CD4-positive, alpha-beta T cell treated with Interleukin-15 for 4 hours (primary cell): ENCODE measurements around the gene TLK2.
"Not testable (repeated sequence)": the region's sequence is repeated elsewhere in the genome, so short reads cannot be mapped to it uniquely, and the experiment has no call there.

Source experiments
- DNase-seq: peaks from one replicate; pipeline ENCODE4 v3.0.0-alpha.2; 2020; ENCODE audit warnings: low spot score

Gene TLK2

DNA sequence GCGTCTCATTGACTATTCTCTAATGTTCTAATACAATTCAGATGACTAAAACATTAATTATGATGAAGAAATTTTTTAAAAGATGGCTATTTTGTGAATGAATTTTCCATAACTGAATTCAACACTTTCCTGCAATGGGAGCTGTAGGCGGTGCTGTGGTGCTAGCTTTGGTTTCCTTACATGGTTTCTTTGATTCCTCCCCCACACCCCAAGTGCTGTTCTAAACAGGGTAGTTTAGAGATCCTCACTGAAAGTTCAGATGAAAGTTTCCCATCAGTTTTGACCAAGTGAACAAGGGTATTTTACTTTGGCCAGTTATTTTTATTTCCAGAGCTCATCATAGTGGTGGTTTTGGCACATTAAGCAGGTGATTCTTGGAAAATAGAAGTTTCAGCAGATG is 122.8 kb downstream of the TLK2 start:
- no peak for DNase-seq

DNA sequence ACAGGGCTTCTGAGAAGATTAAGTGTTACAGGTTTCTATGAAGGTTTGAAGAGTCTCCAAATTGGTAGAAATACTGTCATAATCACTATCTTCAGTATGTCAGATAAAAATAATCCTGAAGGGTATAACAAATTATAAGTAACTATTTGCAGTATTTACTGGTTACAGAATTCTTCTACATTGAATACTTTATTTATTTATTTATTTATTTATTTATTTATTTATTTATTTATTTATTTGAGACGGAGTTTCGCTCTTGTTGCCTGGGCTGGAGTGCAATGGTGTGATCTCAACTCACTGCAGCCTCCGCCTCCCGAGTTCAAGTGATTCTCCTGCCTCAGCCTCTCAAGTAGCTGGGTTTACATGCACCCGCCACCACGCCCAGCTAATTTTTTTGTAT is 125.2 kb downstream of the TLK2 start:
- not testable (repeated sequence) for DNase-seq

DNA sequence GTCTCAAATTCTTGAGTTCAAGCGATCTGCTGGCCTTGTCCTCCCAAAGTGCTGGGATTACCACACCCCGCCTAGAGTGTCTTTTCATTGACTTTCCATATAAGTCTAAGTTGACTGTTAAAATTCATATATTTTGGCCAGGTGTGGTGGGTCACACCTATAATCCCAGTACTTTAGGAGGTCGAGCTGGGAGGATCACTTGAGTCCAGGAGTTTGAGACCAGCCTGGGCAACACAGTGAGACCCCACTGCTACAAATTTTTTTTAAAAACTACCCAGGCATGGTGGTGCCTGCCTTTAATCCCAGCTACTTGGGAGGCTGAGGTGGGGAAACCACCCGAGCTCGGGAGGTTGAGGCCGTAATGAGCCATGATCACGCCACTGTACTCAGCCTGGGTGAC is 127.0 kb downstream of the TLK2 start:
- no peak for DNase-seq

DNA sequence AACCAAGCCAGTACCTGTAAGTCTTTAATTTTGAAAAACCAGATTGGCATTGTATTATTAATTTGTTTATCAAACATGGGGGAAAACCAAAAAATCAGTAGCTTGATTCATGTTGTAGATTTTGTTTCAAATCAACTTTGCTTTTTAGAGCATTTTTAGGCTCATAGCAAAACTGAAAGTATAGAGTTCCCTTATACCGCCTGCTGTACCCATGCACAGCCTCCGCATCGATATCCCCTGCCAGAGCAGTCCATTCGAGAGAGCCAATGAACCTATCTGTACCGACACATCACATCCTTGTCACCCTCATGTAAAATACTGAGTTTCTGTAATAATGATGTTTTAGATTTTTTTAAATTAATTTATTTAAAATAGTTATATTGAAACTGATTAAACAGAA is 132.7 kb downstream of the TLK2 start:
- no peak for DNase-seq

DNA sequence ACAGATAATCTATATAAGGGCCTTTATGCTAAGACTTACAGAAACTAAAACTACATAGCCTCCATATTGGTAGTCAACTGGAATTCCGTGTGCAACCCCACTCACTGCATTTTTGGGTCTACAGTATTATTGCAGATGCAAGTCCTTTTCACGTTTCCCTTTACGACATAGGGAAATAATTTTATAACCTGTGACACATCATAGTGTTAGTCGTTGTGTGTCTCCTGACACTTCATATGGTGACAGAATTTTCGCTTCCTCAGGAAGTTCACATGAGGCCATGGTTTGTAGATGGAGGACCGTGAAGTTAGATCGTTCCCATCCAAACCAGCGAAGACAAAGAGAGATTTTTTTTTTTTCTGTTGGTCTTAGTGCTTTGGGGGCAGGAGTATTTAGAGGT is 133.1 kb downstream of the TLK2 start:
- no peak for DNase-seq

DNA sequence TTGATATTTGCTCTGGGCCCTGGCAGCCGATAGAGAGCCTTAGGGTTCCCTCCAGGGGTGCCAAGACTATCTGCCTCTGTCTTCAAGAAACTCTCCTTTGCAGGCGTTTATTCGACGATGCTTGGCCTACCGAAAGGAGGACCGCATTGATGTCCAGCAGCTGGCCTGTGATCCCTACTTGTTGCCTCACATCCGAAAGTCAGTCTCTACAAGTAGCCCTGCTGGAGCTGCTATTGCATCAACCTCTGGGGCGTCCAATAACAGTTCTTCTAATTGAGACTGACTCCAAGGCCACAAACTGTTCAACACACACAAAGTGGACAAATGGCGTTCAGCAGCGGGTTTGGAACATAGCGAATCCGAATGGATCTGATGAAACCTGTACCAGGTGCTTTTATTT is 133.7 kb downstream of the TLK2 start:
- DNase-seq, result not testable (repeated sequence)

DNA sequence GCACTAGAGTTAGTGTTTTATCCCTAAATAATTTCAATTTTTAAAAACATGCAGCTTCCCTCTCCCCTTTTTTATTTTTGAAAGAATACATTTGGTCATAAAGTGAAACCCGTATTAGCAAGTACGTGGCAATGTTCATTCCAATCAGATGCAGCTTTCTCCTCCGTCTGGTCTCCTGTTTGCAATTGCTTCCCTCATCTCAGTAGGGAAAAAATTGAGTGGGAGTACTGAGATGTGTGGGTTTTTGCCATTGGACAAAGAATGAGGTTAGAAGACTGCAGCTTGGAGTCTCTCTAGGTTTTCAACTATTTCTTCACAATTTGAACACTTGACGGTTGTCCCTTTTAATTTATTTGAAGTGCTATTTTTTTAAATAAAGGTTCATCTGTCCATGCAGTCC is 134.5 kb downstream of the TLK2 start:
- DNase-seq, result not testable (repeated sequence)

DNA sequence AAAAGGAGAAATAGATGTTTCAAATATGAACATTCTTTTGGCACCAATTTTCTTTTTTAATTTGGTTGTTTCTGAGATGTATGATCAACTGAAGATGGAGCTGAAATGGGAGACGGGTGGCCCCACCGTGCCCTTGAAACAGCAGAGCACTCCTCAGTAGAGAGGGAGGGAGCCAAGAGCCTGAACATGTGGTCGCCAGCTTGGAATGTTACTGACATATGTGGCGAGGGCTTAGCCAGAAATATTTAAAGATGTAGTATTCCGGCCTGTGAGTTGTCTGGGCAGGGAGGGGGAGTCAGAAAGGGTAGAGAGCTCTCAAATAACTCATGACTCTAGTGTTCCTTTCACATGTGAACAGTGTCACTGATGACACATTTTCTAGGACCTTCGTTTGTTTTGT is 135.5 kb downstream of the TLK2 start:
- no peak for DNase-seq

DNA sequence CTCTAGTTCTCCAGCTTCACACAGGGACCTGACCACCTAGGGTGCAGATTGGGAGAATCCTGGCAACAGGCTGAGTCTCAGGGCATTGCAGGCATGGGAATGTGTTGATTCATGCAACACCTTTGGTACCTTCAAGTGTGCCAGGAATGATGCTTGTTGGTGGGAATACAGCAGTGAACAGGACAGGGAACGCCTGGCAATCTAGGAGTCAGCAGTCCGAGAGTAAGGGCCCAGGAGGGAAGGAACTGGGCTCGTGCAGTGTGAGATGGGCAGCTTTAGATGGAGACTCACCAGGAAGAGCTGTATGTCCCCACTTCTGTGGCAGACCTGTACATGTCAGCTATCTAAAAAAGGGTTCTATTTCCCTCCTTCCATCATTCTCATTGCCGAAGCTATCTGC is 136.9 kb downstream of the TLK2 start:
- no peak for DNase-seq

DNA sequence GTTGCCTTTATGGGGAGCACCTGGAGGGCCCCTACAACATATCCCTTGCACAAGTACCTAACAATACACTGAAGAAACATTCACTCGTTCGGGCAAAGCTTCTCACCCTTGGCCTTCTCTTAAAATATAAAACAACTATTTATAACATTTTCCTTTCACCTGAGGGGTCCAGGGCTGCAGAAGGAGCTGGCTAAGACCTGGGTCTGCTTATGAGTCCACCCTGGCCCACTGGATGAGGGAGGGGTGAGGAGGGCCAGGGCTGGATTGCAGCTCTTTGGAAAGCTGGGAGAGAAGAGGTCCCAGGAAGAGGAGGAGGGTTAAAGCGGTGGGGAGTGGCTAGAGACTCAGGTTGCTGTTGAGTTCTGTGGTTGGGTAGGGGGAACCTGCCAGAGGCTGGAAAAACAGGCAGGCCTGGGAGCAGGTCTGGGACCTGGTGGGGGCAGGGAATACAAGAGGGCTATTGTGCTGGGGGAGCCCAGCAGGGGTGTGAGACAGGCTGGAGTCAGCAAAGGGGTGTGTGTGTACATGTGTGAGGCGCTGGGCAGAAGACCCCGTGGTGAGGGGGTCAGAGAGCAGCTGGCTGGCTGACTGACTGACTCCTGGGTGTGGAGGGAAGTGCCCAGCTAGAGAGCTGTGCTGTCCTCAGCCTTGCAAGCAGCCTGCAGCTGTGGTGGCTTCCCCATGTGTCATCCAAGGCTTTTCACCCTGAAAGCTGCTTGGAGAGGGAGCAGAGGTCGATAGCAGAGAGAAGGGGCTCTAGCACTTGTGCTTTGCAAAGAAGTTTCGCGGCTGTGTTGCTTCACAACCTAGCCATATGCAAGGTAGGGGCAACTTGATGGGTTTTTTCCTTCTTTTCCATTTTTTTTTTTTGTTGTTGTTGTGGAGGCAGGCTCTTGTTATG is 138.6 kb downstream of the TLK2 start:
- DNase-seq, result no peak

DNA sequence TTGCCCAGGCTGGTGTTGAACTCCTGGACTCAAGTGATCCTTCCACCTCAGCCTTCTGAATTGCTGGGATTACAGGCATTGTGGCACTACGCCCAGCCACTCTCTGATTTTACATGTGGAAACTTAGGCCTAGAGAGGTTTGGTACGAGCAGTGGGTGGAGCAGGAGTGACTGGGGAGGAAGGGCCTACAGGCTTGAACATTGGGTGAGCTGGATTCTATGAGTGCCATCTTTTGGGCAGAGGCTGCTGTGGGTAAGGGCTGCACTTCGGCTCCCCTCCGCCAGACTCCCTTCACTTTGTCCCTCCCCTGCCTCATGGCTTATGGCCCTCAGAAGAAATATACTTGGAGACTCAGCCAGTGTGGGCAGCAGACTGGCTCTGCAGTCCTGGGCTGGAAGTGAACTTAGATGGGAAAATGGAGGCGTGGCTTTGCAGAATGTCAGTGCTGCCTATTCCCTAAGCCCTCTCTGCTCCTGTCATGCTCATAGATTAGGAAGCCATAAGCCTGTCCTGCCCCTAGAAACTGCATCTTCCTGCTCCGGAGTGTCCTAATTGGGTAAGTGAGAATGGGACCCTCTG is 139.4 kb downstream of the TLK2 start:
- no peak for DNase-seq

DNA sequence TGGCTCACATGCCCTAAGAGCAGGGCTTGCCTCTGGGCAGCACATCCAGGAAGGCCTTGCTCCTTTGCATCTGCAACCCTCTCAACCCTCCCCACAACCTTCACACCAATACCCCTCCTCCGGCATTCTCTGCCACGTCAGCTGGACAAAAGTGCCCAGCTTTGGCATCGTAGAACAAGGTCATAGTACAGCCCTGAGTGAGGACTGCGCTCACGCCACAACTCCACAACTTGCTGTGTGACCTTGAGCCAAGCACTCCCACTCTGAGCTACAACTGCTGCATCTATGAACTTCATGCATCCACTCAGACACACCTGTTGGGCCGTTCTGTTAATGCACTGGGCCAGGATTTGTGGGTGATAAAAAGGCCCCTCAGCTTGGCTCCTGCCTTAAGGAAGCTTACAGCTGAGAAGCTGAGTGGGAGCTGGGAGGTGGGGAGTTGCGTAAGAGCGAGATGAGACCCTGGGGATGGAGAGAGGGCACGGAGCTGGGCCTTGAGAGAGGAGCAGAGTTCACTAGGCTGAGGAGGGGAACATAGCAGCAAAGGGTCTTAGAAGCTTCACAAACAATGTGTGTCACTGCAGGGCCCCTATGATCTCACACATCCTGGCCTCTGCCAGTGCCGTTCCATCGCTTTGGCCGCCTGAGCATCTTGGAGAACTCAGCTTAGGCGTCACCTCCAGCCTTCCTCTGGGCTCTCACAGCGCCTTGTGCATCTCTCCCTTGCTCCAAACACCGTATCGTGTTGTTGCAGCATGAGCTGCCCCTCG is 140.2 kb downstream of the TLK2 start:
- DNase-seq, result no peak

DNA sequence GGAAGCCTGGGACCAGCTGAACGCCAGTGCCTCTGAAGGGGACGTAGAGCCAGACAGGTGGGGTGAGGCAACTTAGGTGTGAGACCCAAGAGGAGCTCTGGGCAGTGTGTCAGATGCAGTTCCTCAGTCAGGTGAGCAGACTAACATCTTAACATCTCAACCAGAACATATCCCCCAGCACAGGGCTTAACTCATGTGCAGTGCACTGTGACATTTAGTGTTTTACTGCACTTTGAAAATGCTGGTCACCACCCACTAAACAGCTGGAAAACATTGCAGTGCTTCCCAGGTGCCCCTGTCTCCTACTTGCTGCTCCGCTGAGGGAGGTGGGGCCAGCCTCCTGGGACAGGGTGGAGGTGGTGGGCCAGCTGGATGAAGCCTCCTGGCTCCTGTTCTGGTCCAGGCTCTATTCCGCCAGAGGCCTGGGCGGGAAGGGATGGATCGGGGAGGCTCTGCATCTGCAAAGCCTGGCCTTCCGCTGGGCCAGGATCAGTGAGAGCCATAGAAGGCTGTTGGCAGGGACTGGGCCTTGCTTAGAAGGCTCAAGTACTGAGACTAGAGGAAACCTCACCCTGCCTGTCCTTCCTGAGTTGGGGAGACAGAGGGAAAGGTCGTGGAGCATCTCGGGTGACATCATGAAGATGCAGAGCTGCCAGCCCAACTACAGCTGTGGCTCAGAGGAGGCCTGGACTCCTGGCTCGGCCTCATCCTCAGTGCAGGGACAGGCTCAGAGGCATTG is 141.0 kb downstream of the TLK2 start:
- no peak for DNase-seq

DNA sequence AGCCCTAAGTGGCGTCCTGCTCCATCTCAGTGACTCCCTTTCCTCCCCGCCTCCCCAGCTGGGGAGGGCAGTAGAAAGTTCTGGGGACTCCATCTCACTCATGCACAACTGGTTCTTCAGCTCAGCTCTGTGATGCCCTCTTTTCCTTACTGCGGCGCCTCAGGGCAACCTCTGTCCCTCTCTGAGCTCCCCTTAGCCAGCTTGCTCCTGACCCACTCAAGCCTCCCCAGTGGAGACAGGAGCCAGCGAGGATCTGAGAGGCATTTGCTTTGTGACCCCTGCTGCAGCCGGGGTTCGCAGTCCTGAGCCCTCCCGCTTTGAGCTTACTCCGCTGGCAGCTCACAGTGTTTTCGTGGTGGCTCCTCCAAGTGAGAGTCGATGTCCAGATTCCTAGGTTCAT is 142.6 kb downstream of the TLK2 start:
- DNase-seq, result no peak

DNA sequence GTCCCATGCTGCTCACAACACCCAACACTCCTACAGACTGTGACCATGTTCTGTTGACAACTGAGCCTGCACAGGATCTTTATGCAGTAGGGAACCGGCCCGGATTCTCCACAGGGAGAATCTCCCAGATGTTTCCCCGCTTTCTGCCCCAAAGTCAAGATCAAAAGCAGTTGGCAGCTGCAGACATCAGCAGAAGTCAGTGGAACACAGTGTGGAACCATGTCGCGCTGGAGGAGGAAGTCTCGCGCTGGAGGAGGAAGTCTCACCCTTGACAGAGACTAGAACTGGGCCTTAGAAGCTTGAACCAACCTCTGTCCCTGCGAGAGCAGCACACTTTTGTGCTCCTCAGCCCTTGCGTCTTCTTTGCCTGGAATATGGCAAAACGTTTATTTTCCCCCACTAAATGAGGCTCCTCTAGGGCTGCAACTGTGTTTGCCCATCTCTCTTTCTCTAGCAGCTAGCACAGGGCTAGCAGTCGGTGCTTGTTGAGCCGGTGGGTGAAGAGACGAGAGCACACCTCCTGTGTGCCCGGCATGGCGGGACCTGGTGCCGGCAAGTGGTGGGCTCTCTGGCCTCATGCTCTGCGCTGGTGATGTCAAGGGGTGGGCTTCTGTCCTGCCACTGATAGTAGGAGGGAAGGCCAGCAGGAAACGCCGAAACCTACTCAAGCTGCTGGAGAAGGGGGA is 146.7 kb downstream of the TLK2 start:
- no peak for DNase-seq

DNA sequence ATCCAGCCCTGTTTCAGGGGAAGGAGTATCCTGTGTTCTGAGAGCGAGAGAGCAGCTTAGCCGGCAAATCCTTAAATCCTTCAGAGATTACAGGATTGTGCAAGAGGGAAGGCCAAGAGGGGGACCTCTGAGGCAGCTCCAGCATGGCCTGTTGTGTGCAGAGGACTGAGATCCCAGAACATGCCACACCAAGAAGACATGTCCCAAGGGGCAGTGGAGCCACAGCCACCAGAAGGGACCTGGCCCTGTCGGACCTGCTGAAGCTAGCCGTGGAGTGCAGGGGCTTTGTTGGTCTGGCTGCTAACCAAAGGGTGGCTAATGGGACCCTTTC is 147.2 kb downstream of the TLK2 start:
- no peak for DNase-seq

DNA sequence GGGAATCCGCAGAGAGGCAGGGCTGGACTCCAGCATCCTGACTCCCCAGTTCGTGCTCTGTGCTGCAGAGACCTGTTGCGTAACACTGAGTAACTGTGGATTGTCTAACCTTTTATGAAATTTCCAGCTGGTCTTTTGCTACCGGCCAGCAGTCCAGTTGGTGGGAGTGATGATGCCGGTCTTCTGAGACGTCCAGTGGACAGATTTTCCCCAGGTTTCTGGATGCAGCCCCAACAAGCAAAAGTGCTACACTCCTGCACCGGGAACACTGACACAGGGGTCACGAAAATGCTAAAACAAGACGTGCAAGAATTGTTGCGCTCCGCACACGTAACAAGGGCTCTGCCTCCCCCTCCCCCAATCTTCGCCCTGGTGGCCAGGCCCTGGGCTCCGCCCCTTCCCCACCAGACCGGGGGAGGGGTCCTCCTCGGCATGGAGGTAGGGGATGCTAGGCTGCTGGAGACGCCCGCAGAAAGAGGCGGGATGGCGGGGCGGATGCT is 148.1 kb downstream of the TLK2 start:
- no peak for DNase-seq

DNA sequence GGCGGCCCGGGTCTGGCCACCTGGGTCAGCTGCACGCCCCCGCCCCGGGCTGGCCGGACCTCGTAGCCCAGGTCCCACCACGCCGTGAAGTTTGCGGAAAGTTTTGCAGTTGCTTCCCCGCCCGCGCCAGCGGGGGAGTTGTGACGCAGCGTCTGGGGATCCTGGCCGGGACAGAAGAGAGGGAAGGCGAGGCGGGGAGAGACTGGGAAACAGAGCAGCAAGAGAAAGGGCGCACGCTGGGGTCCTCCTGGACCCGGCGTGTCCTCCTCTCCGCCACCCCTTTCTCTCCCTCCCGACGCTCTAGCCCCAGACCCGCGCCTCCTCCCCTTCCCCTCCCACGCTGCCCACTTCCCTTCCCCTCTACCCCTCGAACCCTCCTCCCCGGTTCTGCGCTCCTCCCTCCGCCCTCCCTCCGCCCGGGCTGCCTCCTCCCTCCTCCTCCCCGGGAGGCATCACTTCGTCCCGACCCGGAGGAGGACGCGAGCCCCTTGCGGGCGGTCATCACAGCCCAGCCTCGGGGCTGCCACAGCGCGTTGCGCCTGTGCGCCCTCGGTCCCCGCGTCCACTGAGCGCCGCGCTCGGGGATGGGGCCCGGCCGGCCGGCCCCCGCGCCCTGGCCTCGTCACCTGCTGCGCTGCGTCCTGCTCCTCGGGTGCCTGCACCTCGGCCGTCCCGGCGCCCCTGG is 148.7 kb downstream of the TLK2 start, which contains the start of gene MRC2:
TSS of gene MRC2 (plus strand) at position 452 of the 685 bp plus-strand sequence. CDS start at position 585, 133 bp downstream.
- DNase-seq, result peak; percentile 5

DNA sequence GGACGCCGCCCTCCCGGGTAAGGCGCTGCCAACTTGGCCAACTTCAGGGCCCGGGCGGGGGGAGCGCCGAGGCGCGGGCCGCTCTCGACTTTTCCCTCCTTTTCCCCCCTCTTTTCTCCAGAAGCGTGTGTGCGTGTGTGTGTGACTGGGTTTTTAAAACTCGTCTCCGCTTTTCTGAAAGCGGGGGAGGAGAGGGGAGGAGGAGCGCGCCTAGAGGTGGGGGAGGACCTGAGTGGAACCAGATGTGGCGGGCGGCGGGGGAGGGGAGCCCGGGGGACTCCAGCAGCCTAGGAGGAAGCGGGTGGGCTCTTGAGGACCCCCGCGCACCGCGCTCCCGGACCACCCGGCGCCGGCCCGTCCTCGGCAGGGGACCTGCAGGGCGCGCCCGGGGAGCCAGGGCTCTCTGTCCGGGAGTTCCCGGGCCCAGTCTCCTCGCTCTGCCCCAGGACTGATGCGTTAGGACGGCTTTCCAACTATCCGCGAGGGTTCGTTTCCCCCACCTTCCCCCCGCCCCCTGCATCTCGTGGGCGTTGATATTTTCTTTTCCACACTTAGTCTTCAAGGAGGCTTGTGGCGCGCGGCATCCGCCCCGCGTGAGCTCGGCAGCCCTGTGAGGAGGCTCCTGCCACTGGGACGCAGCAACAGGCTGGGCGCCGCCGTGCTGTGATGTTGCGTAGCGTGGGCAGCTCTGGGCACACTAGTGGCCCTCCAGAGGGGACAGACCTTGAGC is 149.4 kb downstream of the TLK2 start:
- no peak for DNase-seq
